OCI-LY1 (cell line): Measurements from ENCODE around the gene CYP4Z1.
"Not testable (repeated sequence)": the region's sequence is repeated elsewhere in the genome, so short reads cannot be mapped to it uniquely, and the experiment has no call there.

ENCODE experiments used
- H2AFZ ChIP-seq: fragments of 200-600 bp; sonication (generic), shearing (Covaris generic); 2 replicates; pipeline ENCODE4 v1.6.0; 2014; ENCODE audit warnings: antibody characterized with exemption, mild to moderate bottlenecking, low read length
- H3F3A ChIP-seq: fragments of 200-600 bp; sonication (generic), shearing (Covaris generic); 2 replicates; pipeline ENCODE4 v1.6.0; 2014; ENCODE audit warnings: mild to moderate bottlenecking, antibody characterized with exemption, low read length, moderate library complexity; ENCODE audit not compliant: insufficient read depth
- H3K27ac ChIP-seq: fragments of 200-600 bp; sonication (generic); 2 replicates; pipeline ENCODE4 v1.5.1; 2014; ENCODE audit warnings: low read length, mixed run types, mild to moderate bottlenecking, low read depth; ENCODE audit not compliant: poor library complexity, severe bottlenecking
- H3K27me3 ChIP-seq: fragments of 200-600 bp; sonication (generic); 2 replicates; pipeline ENCODE4 v1.6.0; 2014; ENCODE audit warnings: antibody characterized with exemption, mild to moderate bottlenecking, low read length, moderate library complexity; ENCODE audit not compliant: insufficient read depth
- H3K36me3 ChIP-seq: fragments of 200-600 bp; sonication (generic); 2 replicates; pipeline ENCODE4 v1.6.1; 2014; ENCODE audit warnings: mild to moderate bottlenecking, antibody characterized with exemption, low read length, moderate library complexity, mixed read lengths; ENCODE audit not compliant: insufficient read depth
- H3K4me1 ChIP-seq: fragments of 200-600 bp; sonication (generic); 2 replicates; pipeline ENCODE4 v1.5.1; 2014; ENCODE audit warnings: mild to moderate bottlenecking, low read length, moderate library complexity; ENCODE audit not compliant: insufficient read depth, severe bottlenecking
- H3K4me2 ChIP-seq: fragments of 200-600 bp; sonication (generic), shearing (Covaris generic); 2 replicates; pipeline ENCODE4 v1.6.1; 2014; ENCODE audit warnings: low read length
- H3K4me3 ChIP-seq: fragments of 200-600 bp; sonication (generic); 2 replicates; pipeline ENCODE4 v1.5.1; 2014; ENCODE audit warnings: low read length, low read depth, mild to moderate bottlenecking, mixed read lengths; ENCODE audit not compliant: poor library complexity, severe bottlenecking
- H3K79me2 ChIP-seq: fragments of 200-600 bp; shearing (Covaris generic); 2 replicates; pipeline ENCODE4 v1.6.1; 2016; ENCODE audit warnings: mixed run types, low read length, mixed read lengths; ENCODE audit not compliant: insufficient read depth
- H3K9ac ChIP-seq: fragments of 200-600 bp; sonication (generic), shearing (Covaris generic); 2 replicates; pipeline ENCODE4 v1.6.1; 2014; ENCODE audit warnings: mild to moderate bottlenecking, low read length, mixed read lengths
- H3K9me2 ChIP-seq: fragments of 200-600 bp; sonication (generic), shearing (Covaris generic); 2 replicates; pipeline ENCODE4 v1.6.1; 2014; ENCODE audit warnings: low read depth, mild to moderate bottlenecking, low read length, mixed read lengths
- H3K9me3 ChIP-seq: fragments of 200-600 bp; shearing (Covaris generic); 2 replicates; pipeline ENCODE4 v1.6.1; 2014; ENCODE audit warnings: low read length, mixed read lengths
- H4K20me1 ChIP-seq: fragments of 200-600 bp; sonication (generic), shearing (Covaris generic); 2 replicates; pipeline ENCODE4 v1.6.0; 2016; ENCODE audit warnings: mild to moderate bottlenecking, low read length; ENCODE audit not compliant: insufficient read depth
- EZH2 ChIP-seq: fragments of 200-600 bp; sonication (generic), shearing (Covaris generic); IDR thresholded peaks from 2 replicates; pipeline ENCODE4 v1.8.0; 2017; ENCODE audit warnings: borderline replicate concordance, mixed run types, mild to moderate bottlenecking, antibody characterized with exemption, low read length, moderate library complexity, mixed read lengths
- TF ChIP-seq, protein P1 (sequence below): fragments of 200-600 bp; sonication (generic), shearing (Covaris generic); IDR thresholded peaks from 2 replicates; pipeline ENCODE4 v1.5.1; 2017; ENCODE audit warnings: mild to moderate bottlenecking, antibody characterized with exemption, low read length, moderate library complexity, mixed read lengths

The CYP4Z1 gene

DNA sequence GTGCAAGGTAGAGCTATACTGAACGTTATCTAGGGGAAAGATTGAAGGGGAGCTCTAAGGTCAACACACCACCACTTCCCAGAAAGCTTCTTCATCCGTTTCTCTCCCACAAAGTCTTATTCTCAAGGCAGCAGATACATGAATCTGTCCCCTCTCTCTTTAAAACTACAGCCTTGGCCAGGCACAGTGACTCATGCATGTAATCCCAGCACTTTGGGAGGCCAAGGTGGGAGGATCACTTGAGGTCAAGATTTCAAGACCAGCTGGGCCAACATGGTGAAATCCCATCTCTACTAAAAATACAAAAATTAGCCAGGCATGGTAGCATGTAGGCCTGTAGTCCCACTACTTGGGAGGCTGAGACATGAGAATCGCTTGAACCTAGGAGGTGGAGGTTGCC is 35.4 kb upstream of the CYP4Z1 start:
- Histone ChIP-seq H3K4me3 (no peak overlapping the region), H3F3A (no peaks in the 10 kb centered on the region), H3K4me2 (no peak overlapping the region), H3K27me3 (no peaks in the 10 kb centered on the region; the same call in 1 of the 2 replicates), H4K20me1 (no peaks in the 10 kb centered on the region), H3K79me2 (no peaks in the 10 kb centered on the region), H2AFZ (no peak overlapping the region), H3K9ac (no peak overlapping the region), H3K36me3 (no peaks in the 10 kb centered on the region), H3K9me3 (no peaks in the 10 kb centered on the region), H3K9me2 (no peaks in the 10 kb centered on the region), H3K27ac (no peak overlapping the region), H3K4me1 (no peaks in the 10 kb centered on the region)
- TF ChIP-seq, protein P1, sequence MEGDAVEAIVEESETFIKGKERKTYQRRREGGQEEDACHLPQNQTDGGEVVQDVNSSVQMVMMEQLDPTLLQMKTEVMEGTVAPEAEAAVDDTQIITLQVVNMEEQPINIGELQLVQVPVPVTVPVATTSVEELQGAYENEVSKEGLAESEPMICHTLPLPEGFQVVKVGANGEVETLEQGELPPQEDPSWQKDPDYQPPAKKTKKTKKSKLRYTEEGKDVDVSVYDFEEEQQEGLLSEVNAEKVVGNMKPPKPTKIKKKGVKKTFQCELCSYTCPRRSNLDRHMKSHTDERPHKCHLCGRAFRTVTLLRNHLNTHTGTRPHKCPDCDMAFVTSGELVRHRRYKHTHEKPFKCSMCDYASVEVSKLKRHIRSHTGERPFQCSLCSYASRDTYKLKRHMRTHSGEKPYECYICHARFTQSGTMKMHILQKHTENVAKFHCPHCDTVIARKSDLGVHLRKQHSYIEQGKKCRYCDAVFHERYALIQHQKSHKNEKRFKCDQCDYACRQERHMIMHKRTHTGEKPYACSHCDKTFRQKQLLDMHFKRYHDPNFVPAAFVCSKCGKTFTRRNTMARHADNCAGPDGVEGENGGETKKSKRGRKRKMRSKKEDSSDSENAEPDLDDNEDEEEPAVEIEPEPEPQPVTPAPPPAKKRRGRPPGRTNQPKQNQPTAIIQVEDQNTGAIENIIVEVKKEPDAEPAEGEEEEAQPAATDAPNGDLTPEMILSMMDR = no peak
- TF ChIP-seq EZH2 = no peak

DNA sequence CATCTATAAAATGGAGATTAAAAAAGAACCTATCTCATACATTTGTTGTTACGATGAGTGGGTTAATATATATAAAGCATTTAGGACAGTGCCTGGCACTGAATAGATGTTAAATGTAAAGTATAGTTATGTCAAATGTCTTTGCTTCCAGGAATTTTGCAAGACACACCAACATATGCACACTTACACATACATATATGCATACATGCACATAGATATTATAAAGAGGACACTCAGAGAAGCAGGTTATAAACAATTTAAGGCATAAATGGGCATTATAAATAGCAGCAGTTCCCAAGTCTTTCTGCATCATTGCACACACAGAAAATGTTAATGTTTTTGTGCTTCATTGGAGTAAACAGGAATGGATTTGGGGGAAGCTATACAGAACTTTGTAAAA is 30.3 kb upstream of the CYP4Z1 start:
- Histone ChIP-seq H2AFZ (no peak overlapping the region), H3F3A (no peaks in the 10 kb centered on the region), H3K9ac (no peak overlapping the region), H3K79me2 (no peaks in the 10 kb centered on the region), H3K27me3 (no peaks in the 10 kb centered on the region), H4K20me1 (no peaks in the 10 kb centered on the region), H3K27ac (no peak overlapping the region), H3K9me2 (no peaks in the 10 kb centered on the region), H3K36me3 (no peaks in the 10 kb centered on the region), H3K4me1 (no peaks in the 10 kb centered on the region), H3K4me3 (no peak overlapping the region), H3K9me3 (no peaks in the 10 kb centered on the region), H3K4me2 (no peak overlapping the region)
- TF ChIP-seq EZH2 = no peak
- TF ChIP-seq, protein P1 = no peak

DNA sequence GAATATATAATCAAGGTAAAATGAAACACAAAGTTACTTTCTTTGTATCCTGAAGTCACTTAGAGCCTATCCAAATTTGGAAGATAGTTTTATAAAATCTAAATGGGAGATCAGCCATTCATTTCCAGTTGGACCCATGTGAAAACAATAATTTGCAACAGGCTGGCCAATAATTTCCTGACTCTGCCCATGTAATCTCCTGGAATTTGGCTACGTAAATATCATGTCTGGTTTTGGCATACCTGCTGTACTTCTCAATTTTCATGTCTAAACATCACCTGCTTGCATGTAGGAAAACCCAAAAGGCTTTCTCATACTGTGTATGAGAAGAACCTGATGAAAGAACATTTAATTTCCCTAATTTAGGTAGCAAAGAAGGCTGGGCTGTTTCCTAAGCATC is 7.7 kb upstream of the CYP4Z1 start:
- Histone ChIP-seq H2AFZ (no peak overlapping the region), H3K9ac (no peak overlapping the region), H3K4me3 (no peak overlapping the region), H4K20me1 (no peaks in the 10 kb centered on the region), H3K27ac (no peak overlapping the region), H3K4me2 (no peak overlapping the region), H3K27me3 (no peaks in the 10 kb centered on the region), H3K9me2 (no peaks in the 10 kb centered on the region), H3F3A (no peaks in the 10 kb centered on the region), H3K9me3 (no peaks in the 10 kb centered on the region), H3K36me3 (no peaks in the 10 kb centered on the region), H3K4me1 (no peaks in the 10 kb centered on the region), H3K79me2 (no peaks in the 10 kb centered on the region)
- TF ChIP-seq EZH2 = no peak
- TF ChIP-seq, protein P1 = no peak

DNA sequence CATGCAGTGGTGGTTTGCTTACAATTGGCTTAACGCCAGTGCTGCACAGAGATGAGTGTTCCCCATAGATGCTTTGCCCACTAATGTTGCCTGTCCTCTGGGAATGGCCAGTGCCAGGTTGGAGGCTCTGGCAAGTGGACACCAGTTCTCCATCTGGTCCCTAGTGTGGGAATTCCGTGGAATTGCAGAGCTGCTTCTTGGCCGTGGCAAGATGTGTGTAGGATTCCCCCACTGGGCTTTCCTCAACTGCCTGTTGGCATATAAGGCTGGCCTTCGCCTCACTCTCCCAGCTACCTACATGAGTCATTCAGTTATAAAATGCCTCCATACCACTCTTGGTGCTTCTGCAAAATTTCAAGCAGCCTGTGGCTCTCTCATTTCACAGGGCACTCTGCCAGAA is 2.0 kb downstream of the CYP4Z1 start:
- H3K4me1 ChIP-seq, H3K36me3 ChIP-seq, H3K4me3 ChIP-seq, H3K4me2 ChIP-seq, H3K9me3 ChIP-seq, H2AFZ ChIP-seq, H3F3A ChIP-seq, H4K20me1 ChIP-seq, H3K79me2 ChIP-seq, H3K9me2 ChIP-seq, H3K9ac ChIP-seq, H3K27me3 ChIP-seq, H3K27ac ChIP-seq: not testable (repeated sequence)

DNA sequence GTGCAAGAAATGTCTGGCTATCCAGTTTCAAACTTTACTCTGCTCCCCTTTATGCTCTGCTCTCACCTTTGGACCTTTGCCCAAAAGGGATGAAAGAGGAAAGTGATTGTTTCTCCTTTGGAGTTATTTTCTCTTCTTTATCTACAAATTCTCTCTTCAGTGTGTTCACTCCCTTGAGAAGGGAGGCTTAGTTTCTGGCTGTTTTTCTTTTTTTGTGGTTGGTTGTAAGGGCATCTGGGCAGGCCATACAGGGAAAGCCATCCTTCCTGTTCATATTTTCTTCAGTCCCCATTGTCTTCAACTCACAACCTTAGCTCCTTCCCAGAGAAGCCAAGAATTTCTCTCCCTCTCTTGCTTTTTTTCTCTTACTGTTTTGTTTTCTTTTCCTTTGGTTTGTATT is 2.5 kb downstream of the CYP4Z1 start:
- H3K79me2 ChIP-seq, H4K20me1 ChIP-seq, H3K4me1 ChIP-seq, H3K4me2 ChIP-seq, H2AFZ ChIP-seq, H3K4me3 ChIP-seq, H3K9me2 ChIP-seq, H3K36me3 ChIP-seq, H3K27me3 ChIP-seq, H3F3A ChIP-seq, H3K9ac ChIP-seq, H3K27ac ChIP-seq, H3K9me3 ChIP-seq: not testable (repeated sequence)
